ENCODE measurements around the gene RGS11.

GRCh38 chr16:242281-242680 is 33.5 kb downstream of the RGS11 start:
- no peak for TF ChIP-seq TAF1 (IDR thresholded peaks at IDR 0.05; ENCODE audit: low read depth, low read length)
- no peak for TF ChIP-seq POLR2A (IDR thresholded peaks at IDR 0.05; ENCODE audit: low read depth, low read length)
- TF ChIP-seq POLR2AphosphoS5 (IDR thresholded peaks at IDR 0.05; ENCODE audit: low read depth, low read length), result no peak
- no peak for TF ChIP-seq SPI1 (IDR thresholded peaks at IDR 0.05; ENCODE audit: low read depth, low read length)
